Parathyroid adenoma (tissue), 2 donors: ENCODE data around the gene AGBL4.

Source experiments
- H2AFZ ChIP-seq: fragments of 300-600 bp; sonication (generic); one replicate; pipeline ENCODE4 v1.7.0; 2017; ENCODE audit warnings: antibody characterized with exemption, mild to moderate bottlenecking
- H3K27ac ChIP-seq: fragments of 300-600 bp; sonication (generic); one replicate; pipeline ENCODE4 v1.7.0; 2017
- H3K27me3 ChIP-seq: fragments of 300-600 bp; sonication (generic); one replicate; pipeline ENCODE4 v1.7.0; 2017; ENCODE audit warnings: low read length; ENCODE audit not compliant: control insufficient read depth, insufficient read depth
- H3K36me3 ChIP-seq: fragments of 300-600 bp; sonication (generic); one replicate; pipeline ENCODE4 v1.7.0; 2017; ENCODE audit warnings: low read length; ENCODE audit not compliant: control insufficient read depth, insufficient read depth
- H3K4me1 ChIP-seq: fragments of 300-600 bp; sonication (generic); one replicate; pipeline ENCODE4 v1.7.0; 2017; ENCODE audit warnings: control low read depth
- H3K4me2 ChIP-seq: fragments of 300-600 bp; sonication (generic); one replicate; pipeline ENCODE4 v1.7.0; 2017; ENCODE audit warnings: low read length
- H3K4me3 ChIP-seq: fragments of 300-600 bp; sonication (generic); one replicate; pipeline ENCODE4 v1.7.0; 2017; ENCODE audit warnings: low read depth, low read length
- H3K79me2 ChIP-seq: fragments of 300-600 bp; sonication (generic); one replicate; pipeline ENCODE4 v1.7.0; 2017; ENCODE audit warnings: control low read depth
- H3K9ac ChIP-seq: fragments of 300-600 bp; sonication (generic); one replicate; pipeline ENCODE4 v1.7.0; 2017; ENCODE audit warnings: mild to moderate bottlenecking
- H3K9me3 ChIP-seq: fragments of 300-600 bp; sonication (generic); one replicate; pipeline ENCODE4 v1.7.0; 2017; ENCODE audit warnings: low read length; ENCODE audit not compliant: control insufficient read depth
- CTCF ChIP-seq: fragments of 300-600 bp; sonication (generic); IDR thresholded peaks from one replicate; pipeline ENCODE4 v1.7.0; 2017; ENCODE audit warnings: antibody characterized with exemption, mild to moderate bottlenecking
- donor health status: primary hyperparathyroidism.

AGBL4 gene

GRCh38 chr1:48996311-48996710 is 1027.4 kb downstream of the AGBL4 start:
- Histone ChIP-seq H3K79me2 (no peaks in the 10 kb centered on the region), H3K36me3 (no peaks in the 10 kb centered on the region), H3K4me3 (no peak overlapping the region), H3K9me3 (no peaks in the 10 kb centered on the region), H3K27me3 (no peaks in the 10 kb centered on the region), H3K4me1 (no peaks in the 10 kb centered on the region), H3K9ac (no peak overlapping the region), H3K4me2 (no peak overlapping the region), H3K27ac (no peak overlapping the region), H2AFZ (no peak overlapping the region)
- no peak for TF ChIP-seq CTCF

GRCh38 chr1:48988633-48989197 is 1035.0 kb downstream of the AGBL4 start:
- H3K4me3 ChIP-seq = no peak overlapping the region
- no peaks in the 10 kb centered on the region for H3K4me1 ChIP-seq
- H2AFZ ChIP-seq = no peak overlapping the region
- no peak overlapping the region for H3K4me2 ChIP-seq
- no peaks in the 10 kb centered on the region for H3K36me3 ChIP-seq
- no peaks in the 10 kb centered on the region for H3K27me3 ChIP-seq
- no peaks in the 10 kb centered on the region for H3K79me2 ChIP-seq
- no peak overlapping the region for H3K27ac ChIP-seq
- no peaks in the 10 kb centered on the region for H3K9me3 ChIP-seq
- TF ChIP-seq CTCF = no peak
- H3K9ac ChIP-seq = no peak overlapping the region

- no peak overlapping the region for H3K4me3 ChIP-seq
- H3K27me3 ChIP-seq = no peaks in the 10 kb centered on the region
- no peak overlapping the region for H3K27ac ChIP-seq
- no peaks in the 10 kb centered on the region for H3K79me2 ChIP-seq
- peaks cover 2% of the 10 kb centered on the region for H3K4me1 ChIP-seq
- H3K4me2 ChIP-seq = no peak overlapping the region
- no peaks in the 10 kb centered on the region for H3K36me3 ChIP-seq
- no peak overlapping the region for H3K9ac ChIP-seq
- no peak for TF ChIP-seq CTCF
- H3K9me3 ChIP-seq = no peaks in the 10 kb centered on the region
- no peak overlapping the region for H2AFZ ChIP-seq
Measured at GRCh38 chr1:48979940-48980339, 1043.8 kb downstream of the AGBL4 start.

- no peak overlapping the region for H2AFZ ChIP-seq
- H3K36me3 ChIP-seq = no peaks in the 10 kb centered on the region
- H3K27me3 ChIP-seq = no peaks in the 10 kb centered on the region
- no peak overlapping the region for H3K27ac ChIP-seq
- no peak overlapping the region for H3K9ac ChIP-seq
- no peaks in the 10 kb centered on the region for H3K79me2 ChIP-seq
- no peaks in the 10 kb centered on the region for H3K9me3 ChIP-seq
- no peak for TF ChIP-seq CTCF
- H3K4me3 ChIP-seq = no peak overlapping the region
- H3K4me2 ChIP-seq = no peak overlapping the region
- H3K4me1 ChIP-seq = peaks cover 2% of the 10 kb centered on the region
Measured at GRCh38 chr1:48978413-48978812, 1045.3 kb downstream of the AGBL4 start.

- H3K9me3 ChIP-seq = no peaks in the 10 kb centered on the region
- H2AFZ ChIP-seq = no peak overlapping the region
- no peak for TF ChIP-seq CTCF
- H3K4me1 ChIP-seq = peaks cover 2% of the 10 kb centered on the region
- no peak overlapping the region for H3K4me2 ChIP-seq
- H3K79me2 ChIP-seq = no peaks in the 10 kb centered on the region
- H3K36me3 ChIP-seq = no peaks in the 10 kb centered on the region
- H3K4me3 ChIP-seq = no peak overlapping the region
- no peaks in the 10 kb centered on the region for H3K27me3 ChIP-seq
- H3K27ac ChIP-seq = no peak overlapping the region
- no peak overlapping the region for H3K9ac ChIP-seq
Measured at GRCh38 chr1:48977273-48977672, 1046.5 kb downstream of the AGBL4 start.
